Measurements from ENCODE around the gene TNFRSF4.

The TNFRSF4 gene

GRCh38 chr1:1217621-1218523 is 3.9 kb upstream of the TNFRSF4 start:
- DNase-seq (ENCODE audit: low read depth in 2 of 2) = no peak

- DNase-seq (ENCODE audit: low read depth in 2 of 2) = no peak
These were observed 3.0 kb upstream of the TNFRSF4 start for GRCh38 chr1:1216770-1217620.

GRCh38 chr1:1215881-1216605 is 2.1 kb upstream of the TNFRSF4 start:
- no peak for DNase-seq (ENCODE audit: low read depth in 2 of 2)

- no peak for DNase-seq (ENCODE audit: low read depth in 2 of 2)
These were observed 1.2 kb upstream of the TNFRSF4 start for GRCh38 chr1:1215080-1215676.

GRCh38 chr1:1212780-1213344 is 1.1 kb downstream of the TNFRSF4 start:
- no peak for DNase-seq (ENCODE audit: low read depth in 2 of 2)

- DNase-seq (ENCODE audit: low read depth in 2 of 2) = no peak
These were observed 2.2 kb downstream of the TNFRSF4 start for GRCh38 chr1:1211541-1212441.

GRCh38 chr1:1210726-1211540 is 3.0 kb downstream of the TNFRSF4 start:
- no peak for DNase-seq (ENCODE audit: low read depth in 2 of 2)

GRCh38 chr1:1208713-1209433 is 5.1 kb downstream of the TNFRSF4 start:
- DNase-seq (ENCODE audit: low read depth in 2 of 2) = no peak

- DNase-seq (ENCODE audit: low read depth in 2 of 2) = no peak
These were observed 6.4 kb downstream of the TNFRSF4 start for GRCh38 chr1:1207571-1207892.

- DNase-seq (ENCODE audit: low read depth in 2 of 2) = no peak
These were observed 6.9 kb downstream of the TNFRSF4 start for GRCh38 chr1:1206966-1207531.

- no peak for DNase-seq (ENCODE audit: low read depth in 2 of 2)
These were observed 7.5 kb downstream of the TNFRSF4 start, which contains the start of gene TNFRSF18 for GRCh38 chr1:1206376-1206965. TSS of gene TNFRSF18 (minus strand) at chr1:1206592. CDS start at chr1:1206571, 21 bp downstream.

GRCh38 chr1:1205769-1206375 is 8.1 kb downstream of the TNFRSF4 start:
- no peak for DNase-seq (ENCODE audit: low read depth in 2 of 2)

GRCh38 chr1:1204998-1205768 is 8.8 kb downstream of the TNFRSF4 start:
- DNase-seq (ENCODE audit: low read depth in 2 of 2) = no peak

- no peak for DNase-seq (ENCODE audit: low read depth in 2 of 2)
These were observed 9.5 kb downstream of the TNFRSF4 start for GRCh38 chr1:1204425-1204920.

- no peak for DNase-seq (ENCODE audit: low read depth in 2 of 2)
These were observed 10.2 kb downstream of the TNFRSF4 start for GRCh38 chr1:1203561-1204424.

All from fibroblast of skin of left biceps (primary cell).